Stimulated activated naive CD4-positive, alpha-beta T cell treated with Interleukin-2 at 50 U/mL for 16 hours (primary cell): ENCODE measurements around the gene CTXN1.

ENCODE experiments used
- DNase-seq: peaks from one replicate; lab custom pipeline; 2025; lab: John Stamatoyannopoulos, UW

CTXN1 gene

DNA sequence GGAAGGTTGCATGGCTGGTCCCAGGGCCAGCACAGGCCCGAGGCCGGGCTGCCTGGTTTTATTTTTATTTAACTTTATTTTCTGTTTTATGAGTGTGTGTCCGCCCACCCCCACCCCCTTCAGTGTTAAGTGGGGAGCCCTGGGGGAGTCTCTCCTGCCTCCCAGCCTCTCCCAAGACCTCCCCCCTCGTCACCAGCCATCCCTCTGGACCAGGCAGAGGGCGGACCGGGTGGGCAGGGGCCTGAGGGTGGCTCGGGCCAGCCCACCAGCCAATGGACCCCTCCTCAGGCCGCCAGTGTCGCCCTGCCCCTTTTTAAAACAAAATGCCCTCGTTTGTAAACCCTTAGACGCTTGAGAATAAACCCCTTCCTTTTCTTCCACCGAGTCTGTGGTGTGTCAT, 11.8 kb downstream of the CTXN1 start:
- DNase-seq = no peak

DNA sequence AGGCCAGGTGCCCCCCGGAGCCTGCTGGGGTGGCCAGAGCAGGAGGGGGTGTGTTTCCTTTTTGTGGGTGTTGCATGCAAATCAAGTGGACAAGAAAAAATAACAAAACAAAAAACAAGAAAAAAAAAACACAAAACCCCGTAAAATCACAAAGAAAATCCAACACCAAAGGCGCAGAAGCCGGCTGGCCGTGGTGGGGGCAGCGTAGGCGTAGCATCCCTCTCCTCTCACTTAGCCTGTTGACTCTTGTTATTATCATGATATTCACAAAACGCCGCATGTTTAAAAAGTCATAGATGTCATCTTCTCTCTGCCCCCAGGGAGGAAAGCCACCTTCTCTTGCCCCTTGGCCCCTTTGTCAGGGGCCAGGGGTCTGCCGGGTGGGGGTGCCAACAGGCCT, 12.3 kb downstream of the CTXN1 start:
- no peak for DNase-seq

DNA sequence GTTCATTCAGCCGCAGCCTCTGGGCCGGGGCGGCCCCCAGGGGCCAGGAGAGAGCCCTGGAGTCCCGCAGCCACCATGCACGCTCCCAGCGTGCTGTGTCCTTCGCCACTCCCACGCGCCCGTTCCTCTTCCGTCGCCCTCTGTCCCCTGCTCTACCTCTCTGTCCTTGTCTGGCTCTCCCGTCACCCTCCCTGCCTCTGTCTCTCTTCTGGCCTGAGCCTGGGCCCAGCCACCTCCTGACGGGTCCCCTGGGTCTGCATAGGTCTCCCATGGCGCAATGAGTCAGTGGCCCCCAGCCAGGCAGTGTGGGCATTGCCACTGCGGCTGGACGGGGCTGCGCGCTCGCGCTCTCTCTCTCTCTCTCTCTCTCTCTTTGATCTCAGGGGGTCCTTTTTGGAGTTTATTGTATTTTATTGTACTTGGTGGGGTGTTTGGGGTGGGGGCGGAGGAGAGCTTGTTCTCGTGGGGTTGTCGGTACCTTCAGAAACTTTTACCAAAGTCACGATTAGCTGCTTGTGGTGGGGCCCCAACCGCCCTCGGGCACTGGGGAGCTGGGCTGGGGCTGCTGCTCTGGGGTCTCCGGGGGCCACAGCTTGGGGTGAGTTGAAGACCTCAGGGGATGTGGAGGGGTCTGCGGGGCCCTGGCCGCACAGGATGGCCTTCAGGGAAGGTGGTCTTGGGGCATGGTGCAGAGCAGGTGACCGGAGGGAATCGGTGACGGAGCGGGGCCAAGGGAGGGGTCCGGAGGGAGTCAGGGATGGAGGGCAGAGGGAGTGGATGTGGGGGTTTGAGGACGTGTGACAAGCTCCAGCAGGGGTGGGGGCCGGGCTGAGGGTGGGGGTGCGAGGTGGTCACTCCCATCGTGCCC, 13.0 kb downstream of the CTXN1 start:
- no peak for DNase-seq

DNA sequence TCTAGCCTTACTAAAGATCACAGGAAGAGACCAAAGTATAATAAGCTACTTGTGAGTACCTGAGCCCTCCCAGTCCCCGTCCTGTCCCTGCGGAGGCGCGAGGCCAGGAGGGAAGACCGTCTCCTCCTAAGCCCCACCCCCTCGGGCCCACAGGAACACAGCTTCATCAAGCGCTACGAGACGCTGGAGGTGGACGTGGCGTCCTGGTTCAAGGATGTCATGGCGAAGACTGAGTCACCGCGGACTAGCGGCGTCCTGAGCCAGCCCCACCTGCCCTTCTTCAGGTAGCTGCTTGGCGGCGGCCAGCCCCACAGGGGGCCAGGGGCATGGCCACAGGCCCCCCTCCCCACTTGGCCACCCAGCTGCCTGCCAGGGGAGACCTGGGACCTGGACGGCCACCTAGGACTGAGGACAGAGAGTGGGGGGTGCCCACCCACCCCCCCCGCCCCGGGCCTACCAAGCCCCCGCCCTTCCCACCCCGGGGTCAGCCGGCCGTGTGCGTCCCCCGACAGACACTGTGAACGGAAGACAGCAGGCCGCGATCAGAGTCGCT, 13.7 kb downstream of the CTXN1 start:
- no peak for DNase-seq

DNA sequence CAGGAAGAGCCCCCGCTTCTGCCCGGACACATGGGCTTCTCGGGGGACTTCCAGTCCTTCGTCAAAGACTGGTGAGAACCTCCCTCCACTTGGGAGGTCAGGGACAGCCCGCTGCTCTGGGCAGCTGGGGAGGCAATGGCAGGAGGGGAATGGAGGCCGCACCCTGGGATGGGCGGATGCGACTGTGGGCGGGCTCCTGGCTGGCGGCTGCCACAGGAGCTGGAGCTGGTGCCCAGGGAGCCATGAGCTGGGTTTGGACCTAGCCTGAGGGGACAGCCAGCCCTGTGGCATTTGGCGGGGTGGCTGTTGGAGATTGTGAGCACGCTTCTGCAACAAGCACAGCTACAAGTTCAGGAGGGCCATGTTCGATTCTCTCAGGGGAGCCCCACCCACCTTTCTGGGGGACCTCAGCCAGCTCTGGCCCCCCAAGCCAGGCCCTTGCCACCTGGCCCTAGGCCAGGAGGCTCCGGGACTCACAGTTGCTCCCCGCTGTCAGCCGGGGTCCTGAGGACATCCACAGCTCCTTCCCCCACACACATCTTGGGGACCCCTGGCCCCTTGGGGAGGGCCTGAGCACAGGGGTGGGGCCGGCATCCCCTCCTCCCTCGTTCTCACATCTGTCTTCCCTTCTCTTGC, 14.3 kb downstream of the CTXN1 start:
- no peak for DNase-seq

DNA sequence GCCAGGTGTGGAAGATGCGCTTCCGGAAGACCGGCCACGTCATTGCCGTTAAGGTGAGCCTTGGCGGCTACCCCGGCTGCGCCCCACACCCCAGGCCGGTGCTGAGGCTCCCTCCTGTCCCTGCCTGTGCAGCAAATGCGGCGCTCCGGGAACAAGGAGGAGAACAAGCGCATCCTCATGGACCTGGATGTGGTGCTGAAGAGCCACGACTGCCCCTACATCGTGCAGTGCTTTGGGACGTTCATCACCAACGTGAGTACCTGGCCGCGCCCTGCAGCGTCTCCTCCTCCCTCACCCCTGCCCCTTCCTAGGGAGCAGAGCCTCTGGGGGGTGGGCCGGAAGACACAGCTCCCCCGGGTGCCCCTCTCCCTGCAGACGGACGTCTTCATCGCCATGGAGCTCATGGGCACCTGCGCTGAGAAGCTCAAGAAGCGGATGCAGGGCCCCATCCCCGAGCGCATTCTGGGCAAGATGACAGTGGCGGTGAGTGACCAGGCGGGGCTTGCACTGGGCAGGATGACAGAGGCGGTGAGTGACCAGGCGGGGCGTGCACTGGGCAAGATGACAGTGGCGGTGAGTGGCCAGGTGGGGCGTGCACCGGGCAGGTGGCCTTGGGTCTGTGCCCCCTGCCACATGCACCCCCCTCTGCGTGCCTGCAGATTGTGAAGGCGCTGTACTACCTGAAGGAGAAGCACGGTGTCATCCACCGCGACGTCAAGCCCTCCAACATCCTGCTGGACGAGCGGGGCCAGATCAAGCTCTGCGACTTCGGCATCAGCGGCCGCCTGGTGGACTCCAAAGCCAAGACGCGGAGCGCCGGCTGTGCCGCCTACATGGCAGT, 15.4 kb downstream of the CTXN1 start:
- DNase-seq = no peak

DNA sequence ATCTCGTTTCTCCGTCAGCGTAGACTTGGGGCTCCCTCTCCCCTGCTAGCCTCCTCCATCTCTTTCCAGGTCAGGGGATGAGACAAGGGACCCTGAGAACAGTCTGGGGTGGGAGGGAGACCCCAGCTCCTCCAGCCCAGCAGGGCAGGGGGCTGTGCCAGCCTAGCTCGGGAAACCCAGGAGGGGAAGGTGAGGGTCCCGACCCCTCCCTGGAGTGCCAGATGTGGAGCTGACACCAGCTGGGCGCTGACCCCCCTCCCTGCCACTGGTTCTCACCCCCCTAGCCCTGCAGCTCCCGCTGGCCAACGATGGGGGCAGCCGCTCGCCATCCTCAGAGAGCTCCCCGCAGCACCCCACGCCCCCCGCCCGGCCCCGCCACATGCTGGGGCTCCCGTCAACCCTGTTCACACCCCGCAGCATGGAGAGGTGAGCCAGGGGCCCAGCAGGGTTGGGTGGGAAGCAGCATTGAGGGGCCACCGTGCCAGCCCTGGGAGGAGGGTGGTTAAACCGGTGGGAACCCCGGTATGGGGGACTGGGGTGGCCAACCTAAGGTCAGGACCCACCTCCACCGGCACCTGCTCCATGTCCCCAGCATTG, 16.4 kb downstream of the CTXN1 start:
- DNase-seq = no peak

DNA sequence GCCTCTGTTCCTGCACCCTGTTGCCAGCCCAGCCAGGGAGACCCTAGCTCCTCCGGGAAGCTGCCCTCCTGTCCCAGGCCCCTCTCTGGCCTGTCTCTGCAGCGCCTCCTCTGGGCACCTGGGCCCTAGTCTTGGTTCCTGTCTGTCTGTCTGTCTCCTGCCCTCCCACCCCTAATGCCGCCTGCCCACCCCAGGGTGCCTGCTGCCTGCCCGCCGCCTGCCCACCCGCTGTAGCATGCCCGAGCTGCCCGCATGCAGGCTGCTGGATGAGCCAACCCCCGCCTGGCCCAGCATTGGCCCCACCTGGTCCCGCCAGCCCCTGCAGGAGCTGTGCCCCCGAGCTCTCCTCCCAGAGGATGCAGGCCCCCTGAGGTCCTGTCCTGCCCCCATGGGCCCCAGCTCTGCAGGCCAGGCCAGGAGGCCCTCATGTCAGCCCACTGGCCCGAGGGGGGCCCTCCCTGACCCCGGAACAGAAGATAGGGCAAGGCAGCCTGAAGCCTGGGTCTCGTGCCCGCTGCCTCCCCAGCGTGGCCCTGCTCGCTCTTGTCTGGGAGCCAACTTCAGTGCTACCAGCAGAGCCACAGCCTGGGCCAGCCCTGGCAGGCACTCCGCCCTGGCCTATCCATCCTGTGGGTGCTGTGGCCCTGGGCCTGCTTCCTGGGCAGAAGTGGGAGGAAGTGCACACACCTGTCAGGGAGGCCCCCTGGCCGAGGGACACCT, 17.0 kb downstream of the CTXN1 start:
- no peak for DNase-seq

DNA sequence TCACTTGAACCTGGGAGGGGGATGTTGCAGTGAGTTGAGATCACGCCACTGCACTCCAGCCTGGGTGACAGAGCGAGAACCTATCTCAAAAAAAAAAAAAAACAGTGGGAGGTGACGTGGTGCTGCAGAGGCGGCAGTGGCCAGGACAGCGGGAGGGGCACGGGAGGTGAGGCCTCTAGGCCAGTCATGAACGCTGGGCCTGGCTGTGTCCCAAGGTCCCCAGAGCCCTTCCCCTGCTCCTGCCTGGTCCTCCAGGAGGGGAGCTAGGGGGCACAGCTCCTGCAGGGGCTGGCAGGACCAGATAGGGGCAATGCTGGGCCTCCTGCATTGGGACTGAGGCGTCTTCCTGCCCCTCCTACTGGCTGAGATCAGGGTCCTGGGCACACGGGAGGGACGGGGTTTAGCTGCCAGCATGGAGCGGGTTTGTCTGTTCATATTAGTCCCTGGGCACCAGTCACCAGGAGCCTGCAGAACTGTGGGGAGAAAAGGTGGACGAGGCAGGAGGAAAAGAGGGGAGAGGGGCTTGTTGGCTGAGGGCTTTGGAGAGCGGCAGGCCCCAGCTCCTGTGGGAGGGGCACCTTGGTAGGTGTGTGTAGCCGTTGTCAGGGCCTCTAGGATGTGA, 17.7 kb downstream of the CTXN1 start:
- no peak for DNase-seq

DNA sequence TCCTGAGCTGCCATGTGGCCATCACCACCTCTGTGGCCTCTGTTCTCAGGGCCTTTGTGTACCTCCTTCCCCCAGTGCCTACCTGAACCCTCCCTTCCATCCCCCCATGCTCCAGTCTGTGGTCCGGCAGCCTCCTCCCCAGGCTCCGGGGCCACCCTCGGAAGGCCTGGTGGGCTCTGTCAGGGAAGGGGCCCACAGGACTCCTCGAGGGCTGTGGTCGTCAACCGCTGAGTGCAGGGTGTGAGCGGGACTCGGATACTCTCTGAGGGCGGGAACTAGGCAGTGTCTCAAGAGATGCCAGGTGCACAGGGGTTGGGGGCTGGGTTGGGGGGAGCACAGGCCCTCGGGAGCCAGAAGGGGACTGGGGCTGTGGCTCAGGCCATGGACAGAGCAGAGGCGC, 18.4 kb downstream of the CTXN1 start:
- no peak for DNase-seq

DNA sequence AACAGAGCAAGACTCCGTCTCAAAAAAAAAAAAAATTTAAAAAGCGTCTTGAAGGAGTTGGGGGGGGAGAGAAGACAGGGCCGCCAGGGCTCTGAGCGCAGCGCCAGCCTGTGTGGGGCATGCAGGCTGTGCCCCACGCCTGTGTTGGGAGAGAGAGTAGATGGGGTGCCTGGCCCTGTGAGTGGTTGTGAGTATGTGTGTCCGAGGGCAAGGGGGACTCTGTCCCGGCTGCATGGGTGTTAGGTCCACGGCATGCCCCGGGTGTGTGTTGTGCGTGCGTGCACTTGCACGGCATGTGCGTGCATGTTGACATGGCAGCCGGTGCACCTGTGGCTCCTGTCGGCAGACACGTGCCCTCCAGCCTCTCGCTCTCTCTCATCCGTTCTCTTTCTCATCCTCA, 18.8 kb downstream of the CTXN1 start:
- no peak for DNase-seq

DNA sequence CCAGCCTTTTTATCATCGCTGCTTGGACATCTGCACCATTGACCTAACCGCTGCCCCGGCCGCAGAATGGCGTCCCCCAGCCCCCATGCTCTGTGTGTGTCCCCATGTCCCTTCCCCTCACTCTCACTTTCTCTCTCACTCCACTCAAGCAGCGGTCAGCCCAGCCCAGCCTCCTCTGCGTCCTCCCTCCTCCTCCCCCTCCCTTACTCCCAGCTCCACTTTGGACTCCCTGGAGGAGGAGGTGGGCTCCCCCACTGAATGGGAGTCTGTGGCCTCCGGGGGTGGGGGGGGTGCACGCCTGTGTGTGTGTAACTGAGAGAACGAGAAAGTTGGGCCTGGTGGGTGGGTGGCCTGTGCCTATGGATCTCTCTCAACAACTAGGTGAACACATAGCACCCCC, 20.1 kb downstream of the CTXN1 start:
- no peak for DNase-seq

DNA sequence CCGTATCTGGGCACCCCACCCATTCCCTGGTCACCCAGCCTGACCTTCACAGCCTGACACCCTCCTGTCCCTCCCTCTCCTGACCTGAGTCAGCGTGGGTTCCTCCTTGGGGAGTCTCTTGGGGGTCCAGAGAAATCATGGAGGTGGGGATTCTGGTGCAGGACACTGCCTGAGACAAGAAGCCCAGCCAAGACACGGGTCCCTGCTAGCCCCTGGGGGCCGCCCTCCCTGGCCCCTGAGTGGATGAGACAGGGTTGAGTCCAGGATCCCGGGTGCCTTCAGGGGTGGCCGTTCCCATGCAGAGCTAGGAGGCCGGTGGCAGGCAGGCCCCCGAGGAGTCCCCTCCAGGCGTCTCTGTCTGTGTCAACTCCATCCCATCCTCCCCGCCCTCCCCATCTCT, 20.7 kb downstream of the CTXN1 start:
- DNase-seq = no peak

DNA sequence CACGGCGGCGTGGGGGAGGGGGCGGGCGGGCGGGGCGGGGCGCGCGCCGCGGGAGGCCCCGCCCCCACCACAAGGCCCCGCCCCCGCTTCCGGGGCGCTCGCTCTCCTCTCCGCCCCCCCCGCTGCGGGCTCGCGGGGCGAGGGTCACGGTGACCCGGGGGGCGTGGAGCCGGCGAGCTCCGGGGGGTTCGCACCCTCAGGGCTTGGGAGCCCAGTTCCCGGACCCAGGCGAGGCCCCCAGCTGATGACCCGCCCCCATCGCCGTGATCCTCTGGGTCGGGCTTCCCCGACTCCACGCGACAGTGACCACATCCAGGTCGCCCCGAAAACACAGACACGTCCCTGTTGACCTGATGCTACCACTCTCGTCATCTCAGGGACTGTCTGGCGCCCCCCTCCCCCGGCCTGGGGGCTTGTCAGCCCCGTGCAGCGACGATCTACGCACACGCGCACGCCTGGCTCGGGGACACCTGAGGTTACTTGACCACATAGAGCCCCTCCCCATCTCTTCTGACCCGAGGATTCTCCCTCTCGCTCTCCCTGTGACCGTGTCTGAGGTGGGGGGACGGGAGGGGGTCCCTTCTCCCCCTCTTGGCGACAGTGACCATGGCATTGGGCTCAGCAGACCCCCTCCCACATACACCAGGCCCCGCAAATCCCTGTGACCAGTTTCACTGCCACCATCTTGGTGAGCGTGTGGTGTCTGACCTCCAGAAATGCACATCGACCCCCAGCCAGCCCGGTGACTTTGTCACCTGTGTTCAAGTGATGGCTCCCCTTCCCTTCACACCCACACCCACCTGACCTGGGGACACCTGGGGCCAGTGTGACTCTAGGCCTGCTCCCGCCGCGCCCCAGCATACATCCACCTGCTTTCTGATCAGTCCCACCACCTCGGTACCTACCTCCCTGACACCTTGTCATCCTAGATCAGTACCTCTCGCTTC, 21.6 kb downstream of the CTXN1 start:
- peak; percentile 70 for DNase-seq

DNA sequence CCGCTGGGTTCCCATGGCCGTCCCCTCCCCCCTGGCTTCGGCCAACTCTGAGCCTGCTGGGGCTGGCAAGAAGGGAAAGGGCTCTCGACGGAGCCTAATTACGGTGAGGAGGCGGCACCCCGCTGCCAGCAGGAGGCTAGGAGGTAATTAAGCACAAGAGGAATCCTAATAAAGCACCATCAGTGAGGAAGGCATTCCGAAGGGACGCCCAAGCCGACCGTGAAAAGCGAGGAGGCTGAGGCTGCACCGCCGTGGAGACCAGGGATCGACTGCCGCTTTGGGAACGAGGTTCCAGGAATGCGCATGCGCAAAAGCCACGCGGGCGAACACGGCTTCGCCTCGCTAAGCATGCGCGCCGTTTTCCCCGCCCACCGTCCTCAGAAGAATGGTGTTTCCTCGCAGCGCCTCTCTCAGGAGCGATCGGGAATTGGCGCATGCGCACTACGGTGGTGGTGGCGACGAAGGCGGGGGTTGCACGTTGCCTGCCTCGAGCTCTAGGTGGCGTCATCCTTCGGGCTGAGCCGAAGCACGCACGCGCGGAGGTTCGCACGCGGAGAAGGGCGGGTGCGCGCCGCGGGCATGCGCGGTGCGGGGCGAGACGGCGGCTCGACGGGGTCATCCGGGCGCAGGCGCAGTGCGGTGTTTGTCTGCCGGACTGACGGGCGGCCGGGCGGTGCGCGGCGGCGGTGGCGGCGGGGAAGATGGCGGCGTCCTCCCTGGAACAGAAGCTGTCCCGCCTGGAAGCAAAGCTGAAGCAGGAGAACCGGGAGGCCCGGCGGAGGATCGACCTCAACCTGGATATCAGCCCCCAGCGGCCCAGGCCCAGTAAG, 22.5 kb downstream of the CTXN1 start, which contains the start of gene MAP2K7:
TSS of gene MAP2K7 (plus strand) at position 634 of the 830 bp plus-strand sequence. CDS start at position 702, 68 bp downstream.
- peak; percentile 99 for DNase-seq

DNA sequence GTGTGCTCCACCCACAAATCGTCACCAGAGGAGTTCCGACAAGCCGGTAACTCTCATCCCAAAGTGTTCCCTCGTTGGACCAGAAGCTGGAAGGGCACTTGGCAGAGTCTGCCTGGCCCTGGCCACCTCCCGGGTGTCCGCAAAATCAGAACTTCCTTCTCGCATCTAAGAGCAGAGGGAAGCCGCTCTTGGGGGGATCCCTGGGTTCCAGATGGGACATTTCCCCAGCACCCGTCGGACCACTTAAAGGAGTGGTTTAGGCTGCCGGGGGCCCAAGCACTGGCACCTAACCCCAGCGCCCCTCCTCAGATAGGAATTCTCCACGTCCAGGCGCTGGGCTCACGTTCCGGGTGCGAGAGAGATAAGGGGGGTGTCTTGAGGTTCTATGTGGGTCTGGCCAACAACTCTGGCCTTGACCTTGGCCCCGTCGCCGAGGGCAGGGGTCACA, 23.1 kb downstream of the CTXN1 start:
- DNase-seq = no peak

DNA sequence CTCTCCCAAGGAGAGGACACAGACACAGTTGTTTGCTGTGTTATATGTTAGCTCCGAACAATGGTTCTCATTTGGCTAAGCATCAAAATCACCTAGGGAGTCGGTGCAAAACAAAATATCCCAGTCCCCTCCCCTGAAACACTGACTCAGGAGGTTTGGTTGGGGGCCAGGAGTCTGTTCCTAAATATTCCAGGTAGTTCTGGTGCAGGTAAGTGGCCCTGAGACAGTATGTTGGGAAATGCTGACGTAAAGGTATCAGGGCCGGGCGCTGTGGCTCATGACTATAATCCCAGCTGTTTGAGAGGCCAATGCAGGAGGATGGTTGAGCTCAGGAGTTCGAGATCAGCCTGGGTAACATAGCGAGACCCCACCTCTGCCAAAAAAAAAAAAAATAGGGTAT, 24.6 kb downstream of the CTXN1 start:
- DNase-seq = no peak

DNA sequence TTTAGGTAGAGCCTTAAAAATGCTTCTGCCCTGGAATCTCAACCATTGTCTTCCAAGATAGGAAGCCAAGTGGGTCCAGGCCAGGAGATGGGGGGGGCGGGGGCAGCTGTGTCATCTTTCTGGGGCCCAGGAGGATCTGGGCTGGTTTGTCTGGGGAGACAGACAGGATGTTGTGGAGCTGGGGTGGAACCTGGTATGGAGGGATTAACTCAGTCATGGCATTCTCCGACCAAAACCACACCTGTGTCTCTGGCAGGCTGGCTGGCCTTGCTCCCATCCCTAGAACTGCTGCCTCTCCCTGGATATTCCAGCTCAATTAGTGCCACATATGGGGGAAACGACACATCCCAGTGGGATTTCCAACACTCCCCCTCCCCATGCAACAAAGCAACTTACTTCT, 25.0 kb downstream of the CTXN1 start:
- DNase-seq = no peak
